BLaER1 (cell line): ENCODE results near the gene DMKN.

Experiments
- H3K27ac ChIP-seq: shearing (Covaris generic); formaldehyde crosslinking; 2 replicates; pipeline ENCODE4 v1.8.1; 2022
- H3K27me3 ChIP-seq: shearing (Covaris generic); formaldehyde crosslinking; 2 replicates; pipeline ENCODE4 v1.8.1; 2022
- H3K36me3 ChIP-seq: shearing (Covaris generic); formaldehyde crosslinking; 2 replicates; pipeline ENCODE4 v1.8.1; 2022
- H3K4me1 ChIP-seq: shearing (Covaris generic); formaldehyde crosslinking; 2 replicates; pipeline ENCODE4 v1.8.1; 2022
- H3K4me2 ChIP-seq: shearing (Covaris generic); formaldehyde crosslinking; 2 replicates; pipeline ENCODE4 v1.8.1; 2022
- H3K4me3 ChIP-seq: shearing (Covaris generic); formaldehyde crosslinking; 2 replicates; pipeline ENCODE4 v1.8.1; 2022
- H3K9ac ChIP-seq: shearing (Covaris generic); formaldehyde crosslinking; 2 replicates; pipeline ENCODE4 v1.8.1; 2022
- H3K9me3 ChIP-seq: shearing (Covaris generic); formaldehyde crosslinking; 2 replicates; pipeline ENCODE4 v1.8.1; 2022
- H4K20me1 ChIP-seq: shearing (Covaris generic); formaldehyde crosslinking; 2 replicates; pipeline ENCODE4 v1.8.1; 2022
- Cebpa-rat ChIP-seq: shearing (Covaris generic); IDR thresholded peaks from 2 replicates; pipeline ENCODE4 v1.8.1; 2022

The DMKN gene

DNA sequence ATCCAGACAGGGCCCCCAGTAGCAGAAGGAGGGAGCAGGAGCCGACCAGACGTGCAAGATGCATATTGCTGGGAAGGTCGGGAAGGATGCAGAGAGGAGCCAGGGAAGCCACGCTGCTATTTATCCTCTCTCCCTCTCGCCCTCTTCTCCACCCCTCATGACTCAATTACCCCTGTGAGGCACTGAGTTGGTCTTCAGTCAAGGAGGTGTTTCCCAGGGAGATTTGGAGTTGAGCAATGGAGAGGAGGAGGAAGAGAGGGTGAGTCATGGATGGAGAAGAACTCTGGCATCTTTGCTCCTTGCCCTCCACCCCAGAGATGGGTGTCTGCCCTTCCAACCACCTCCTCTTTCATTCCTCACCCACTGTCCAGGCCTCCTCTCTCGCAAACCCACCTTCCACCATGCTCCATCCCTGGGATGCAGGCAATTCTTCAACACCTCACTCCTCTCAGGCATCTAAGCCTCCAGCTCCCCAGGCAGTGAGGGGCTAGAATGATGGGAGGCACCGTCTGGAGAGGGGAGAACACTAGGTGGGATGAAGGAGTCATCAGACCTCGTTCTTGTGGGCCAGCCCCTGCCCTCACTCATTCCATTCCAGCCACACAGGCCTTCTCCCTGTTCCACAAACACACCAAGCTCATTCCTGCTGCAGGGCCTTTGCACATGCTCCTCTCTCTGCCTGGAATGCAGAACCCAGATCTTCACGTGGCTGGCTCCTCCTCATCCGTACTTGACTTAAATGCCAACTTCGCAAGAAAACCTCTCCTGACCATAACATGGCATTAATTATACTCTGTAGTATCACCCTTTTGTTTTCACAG is 15.0 kb upstream of the DMKN start, which contains the start of gene SBSN:
Gene SBSN, minus strand, starts transcription at position 94 of the 821 bp plus-strand sequence. Its CDS starts 30 bp downstream, at position 64.
- Histone ChIP-seq H3K4me3 (no peak within 1 kb of the TSS), H3K27ac (0 out of 2 replicates have a peak within 1 kb of the TSS, but pooled peaks have one; percentile 37), H3K4me1 (peaks cover 18% of the 10 kb centered on the region), H3K27me3 (peaks cover 8% of the 10 kb centered on the region; the same call in 1 of the 2 replicates), H3K4me2 (peak within 1 kb of the TSS; percentile 63), H3K36me3 (no peaks in the 10 kb centered on the region), H3K9ac (no peak within 1 kb of the TSS), H4K20me1 (no peaks in the 10 kb centered on the region), H3K9me3 (no peaks in the 10 kb centered on the region)
- no peak for TF ChIP-seq Cebpa-rat

DNA sequence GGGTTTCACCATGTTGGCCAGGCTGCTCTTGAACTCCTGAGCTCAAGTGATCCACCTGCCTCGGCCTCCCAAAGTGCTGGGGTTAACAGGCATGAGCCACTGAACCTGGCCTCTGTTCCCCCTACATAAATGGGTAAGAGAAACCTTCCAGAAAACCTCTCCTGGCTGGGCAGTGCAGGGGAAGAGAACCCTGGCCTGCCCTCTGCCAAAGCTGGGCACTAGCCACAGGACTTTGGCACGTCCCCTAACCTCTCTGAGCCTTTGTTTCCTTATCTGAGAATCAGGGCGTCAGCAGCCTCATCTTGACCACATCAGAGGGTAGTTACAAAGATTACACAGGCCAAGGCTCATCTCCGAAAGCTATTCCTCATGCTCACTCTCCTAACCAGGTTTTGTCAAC is 12.4 kb upstream of the DMKN start:
- Histone ChIP-seq H4K20me1 (no peaks in the 10 kb centered on the region), H3K36me3 (no peaks in the 10 kb centered on the region), H3K27me3 (no peaks in the 10 kb centered on the region), H3K27ac (no peak overlapping the region), H3K9me3 (no peaks in the 10 kb centered on the region), H3K4me1 (peaks cover 18% of the 10 kb centered on the region), H3K4me3 (no peak overlapping the region), H3K4me2 (no peak overlapping the region), H3K9ac (no peak overlapping the region)
- TF ChIP-seq Cebpa-rat: no peak

DNA sequence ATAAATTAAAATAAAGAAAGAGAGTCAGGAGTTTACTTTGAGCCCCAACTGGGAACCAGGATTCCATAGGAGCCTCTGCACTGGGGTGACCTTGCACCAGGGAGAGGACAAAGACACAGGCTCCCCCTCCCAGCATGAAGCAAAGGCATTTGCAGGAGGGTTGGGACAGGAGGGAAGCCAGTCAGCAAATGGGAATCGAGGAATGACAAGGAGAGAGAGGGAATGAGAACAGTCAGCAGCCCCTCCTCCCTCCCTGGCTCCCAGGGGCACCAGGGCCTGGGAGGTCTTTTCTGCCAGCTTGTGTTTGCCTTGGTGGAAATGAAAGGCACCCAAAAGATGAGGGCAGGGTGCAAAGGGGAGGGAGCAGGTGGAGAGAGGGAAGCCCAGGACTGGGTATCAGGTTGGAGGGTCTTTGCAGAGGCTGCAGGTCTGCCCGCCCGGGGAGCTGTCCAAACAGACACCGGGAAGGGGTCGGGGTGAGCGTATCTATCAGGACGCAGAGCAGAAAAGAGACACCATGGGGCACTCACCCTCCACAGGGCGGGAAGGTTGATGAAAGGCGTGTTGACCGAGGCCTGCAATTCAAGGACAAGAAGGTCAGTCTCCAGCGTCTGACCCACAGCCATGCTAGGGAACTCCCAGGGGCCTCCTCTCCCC is 10.9 kb upstream of the DMKN start:
- no peak overlapping the region for H3K4me2 ChIP-seq

DNA sequence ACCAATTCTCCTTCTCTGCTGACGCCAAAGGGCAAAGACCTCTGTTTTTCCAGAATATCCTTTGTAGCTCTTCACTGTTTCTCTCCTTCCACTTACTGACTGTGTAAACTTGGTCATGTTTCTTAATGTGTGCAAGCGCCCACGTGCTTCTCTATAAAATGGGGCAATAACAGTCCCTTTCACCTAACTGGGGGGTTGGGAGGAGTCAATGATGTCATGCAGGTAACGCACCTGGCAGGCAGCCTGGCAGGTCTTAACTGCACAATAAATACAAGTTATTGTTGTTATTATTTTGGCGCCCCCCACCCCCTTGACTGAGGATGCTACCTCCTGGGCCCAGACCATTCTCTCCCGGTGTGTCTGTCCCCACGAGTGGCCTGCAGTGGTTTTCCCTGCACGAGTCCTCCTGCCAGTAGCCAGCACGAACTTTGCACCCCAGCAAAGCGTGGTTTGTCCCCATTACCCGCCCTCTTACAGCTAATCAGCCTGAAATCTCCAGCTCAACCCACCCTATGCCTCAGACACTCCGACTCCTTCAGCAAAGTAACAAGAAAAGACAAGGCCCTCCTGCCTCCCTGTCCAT is 9.4 kb upstream of the DMKN start:
- H3K27me3 ChIP-seq: no peaks in the 10 kb centered on the region
- H4K20me1 ChIP-seq: no peaks in the 10 kb centered on the region
- no peak overlapping the region for H3K27ac ChIP-seq
- H3K9me3 ChIP-seq: no peaks in the 10 kb centered on the region
- no peaks in the 10 kb centered on the region for H3K4me1 ChIP-seq
- no peak for TF ChIP-seq Cebpa-rat
- no peak overlapping the region for H3K4me2 ChIP-seq
- no peak overlapping the region for H3K9ac ChIP-seq
- H3K36me3 ChIP-seq: no peaks in the 10 kb centered on the region
- H3K4me3 ChIP-seq: no peak overlapping the region

More for the DNA sequence above, 10.9 kb upstream of the DMKN start:
- no peak for TF ChIP-seq Cebpa-rat
- Histone ChIP-seq H3K4me1 (peaks cover 9% of the 10 kb centered on the region), H3K4me3 (no peak overlapping the region), H3K36me3 (no peaks in the 10 kb centered on the region), H3K9ac (no peak overlapping the region), H3K27ac (no peak overlapping the region), H4K20me1 (no peaks in the 10 kb centered on the region), H3K27me3 (no peaks in the 10 kb centered on the region), H3K9me3 (no peaks in the 10 kb centered on the region)

DNA sequence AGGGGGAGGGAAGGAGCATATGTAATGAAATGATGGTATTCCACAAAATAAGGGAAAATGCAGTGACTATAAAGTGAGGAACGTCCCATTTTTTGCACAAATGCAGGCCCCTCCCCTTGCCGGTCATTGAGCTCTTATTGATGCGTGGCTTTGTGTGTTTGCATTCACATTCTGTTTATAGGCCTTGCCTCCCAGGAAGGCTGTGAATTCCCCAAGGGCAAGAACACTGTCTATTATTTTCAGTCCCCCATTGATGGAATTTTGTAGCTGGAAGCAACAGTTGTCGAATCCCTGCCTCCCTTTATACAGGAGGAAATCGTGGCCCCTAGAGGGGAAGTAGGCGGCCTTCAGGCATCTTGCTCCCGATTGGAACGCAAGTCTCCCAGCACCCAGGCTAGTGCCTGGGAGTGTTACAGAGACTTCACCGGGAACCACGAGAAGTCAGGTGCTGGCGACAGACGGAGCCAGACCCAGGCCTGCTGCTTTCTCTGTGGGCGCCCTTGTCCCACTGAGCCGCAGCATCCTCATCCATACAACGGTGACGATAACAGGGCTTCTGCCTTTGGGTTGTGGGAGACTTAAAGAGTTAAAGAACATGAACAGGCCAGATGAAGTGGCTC is 7.8 kb upstream of the DMKN start:
- H3K36me3 ChIP-seq: no peaks in the 10 kb centered on the region
- no peak overlapping the region for H3K9ac ChIP-seq
- H3K4me3 ChIP-seq: no peak overlapping the region
- no peak for TF ChIP-seq Cebpa-rat
- H4K20me1 ChIP-seq: no peaks in the 10 kb centered on the region
- H3K4me1 ChIP-seq: no peaks in the 10 kb centered on the region
- H3K27ac ChIP-seq: no peak overlapping the region
- no peak overlapping the region for H3K4me2 ChIP-seq
- no peaks in the 10 kb centered on the region for H3K27me3 ChIP-seq
- H3K9me3 ChIP-seq: no peaks in the 10 kb centered on the region

DNA sequence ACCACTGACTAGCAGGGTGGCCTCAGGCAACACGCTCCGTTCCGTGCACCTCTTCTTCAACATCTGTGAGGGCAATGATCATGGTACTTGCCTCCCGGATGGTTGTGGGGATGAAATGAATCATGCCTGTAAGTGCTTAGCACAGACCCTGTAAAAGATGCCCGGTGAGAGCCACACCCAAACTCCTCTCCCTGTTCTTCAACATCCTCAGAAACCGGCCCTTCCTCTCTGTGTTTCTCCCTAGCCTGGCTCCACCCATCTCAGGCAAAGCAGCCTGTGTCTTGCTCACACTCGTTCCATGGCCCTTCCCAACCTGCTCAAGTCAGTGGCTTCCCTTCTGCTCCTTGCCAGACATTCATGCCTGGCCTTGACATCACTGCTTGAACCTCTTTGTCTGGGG is 5.8 kb upstream of the DMKN start:
- Histone ChIP-seq H3K27me3 (no peaks in the 10 kb centered on the region), H3K4me2 (no peak overlapping the region)

DNA sequence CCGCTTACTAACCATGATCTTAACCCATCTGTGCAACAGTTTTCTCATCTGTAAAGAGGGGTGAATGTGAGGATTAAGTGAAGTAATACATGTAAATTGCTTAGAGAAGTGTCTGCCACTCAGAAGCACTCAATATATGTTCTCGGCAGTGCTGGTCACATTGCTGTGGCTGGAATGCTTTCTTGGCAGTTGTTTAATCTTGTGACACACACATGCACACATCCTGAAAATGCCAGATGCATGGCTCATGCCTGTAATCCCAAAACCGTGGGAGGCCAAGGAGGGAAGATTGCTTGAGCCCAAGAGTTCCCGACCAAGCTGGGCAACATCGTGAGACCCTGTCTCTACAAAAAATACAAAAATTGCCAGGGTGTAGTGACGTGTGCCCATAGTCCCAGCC is 4.9 kb upstream of the DMKN start:
- H3K4me3 ChIP-seq: no peak overlapping the region
- H3K9ac ChIP-seq: no peak overlapping the region
- H3K9me3 ChIP-seq: no peaks in the 10 kb centered on the region
- no peaks in the 10 kb centered on the region for H3K27me3 ChIP-seq
- no peaks in the 10 kb centered on the region for H3K36me3 ChIP-seq
- no peak overlapping the region for H3K4me2 ChIP-seq
- peaks cover 6% of the 10 kb centered on the region; the same call in 1 of the 2 replicates for H3K4me1 ChIP-seq
- H3K27ac ChIP-seq: no peak overlapping the region
- TF ChIP-seq Cebpa-rat: no peak
- no peaks in the 10 kb centered on the region; the same call in 1 of the 2 replicates for H4K20me1 ChIP-seq

More for the DNA sequence above, 5.8 kb upstream of the DMKN start:
- Histone ChIP-seq H3K9me3 (no peaks in the 10 kb centered on the region), H3K4me3 (no peak overlapping the region), H3K27ac (no peak overlapping the region), H3K4me1 (peaks cover 3% of the 10 kb centered on the region; the same call in 1 of the 2 replicates), H3K36me3 (no peaks in the 10 kb centered on the region), H3K9ac (no peak overlapping the region), H4K20me1 (no peaks in the 10 kb centered on the region)
- TF ChIP-seq Cebpa-rat: no peak

DNA sequence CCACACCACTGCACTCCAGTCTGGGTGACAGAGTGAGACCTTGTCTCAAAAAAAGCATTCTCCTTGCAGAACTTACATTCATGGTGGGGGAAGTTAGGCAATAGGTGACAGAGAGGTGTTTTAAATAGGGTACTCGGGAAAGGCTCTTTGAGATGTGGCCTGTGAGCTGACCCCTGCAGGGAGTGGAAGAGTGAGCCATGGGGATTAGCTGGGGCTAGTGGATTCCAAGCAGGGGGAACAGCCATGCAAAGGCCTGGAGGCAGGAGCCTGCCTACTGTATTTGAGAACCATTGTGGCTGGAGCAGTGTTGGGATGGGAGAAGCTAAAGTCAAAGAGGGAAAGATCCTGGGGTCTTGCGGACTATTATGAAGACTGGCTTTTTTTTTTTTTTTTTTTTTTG is 3.9 kb upstream of the DMKN start:
- no peaks in the 10 kb centered on the region for H3K9me3 ChIP-seq
- H3K4me2 ChIP-seq: no peak overlapping the region
- no peaks in the 10 kb centered on the region; the same call in 1 of the 2 replicates for H4K20me1 ChIP-seq
- no peak for TF ChIP-seq Cebpa-rat
- H3K9ac ChIP-seq: no peak overlapping the region
- no peaks in the 10 kb centered on the region for H3K27me3 ChIP-seq
- no peak overlapping the region for H3K4me3 ChIP-seq
- H3K27ac ChIP-seq: no peak overlapping the region
- peaks cover 6% of the 10 kb centered on the region; the same call in 1 of the 2 replicates for H3K4me1 ChIP-seq
- no peaks in the 10 kb centered on the region for H3K36me3 ChIP-seq

DNA sequence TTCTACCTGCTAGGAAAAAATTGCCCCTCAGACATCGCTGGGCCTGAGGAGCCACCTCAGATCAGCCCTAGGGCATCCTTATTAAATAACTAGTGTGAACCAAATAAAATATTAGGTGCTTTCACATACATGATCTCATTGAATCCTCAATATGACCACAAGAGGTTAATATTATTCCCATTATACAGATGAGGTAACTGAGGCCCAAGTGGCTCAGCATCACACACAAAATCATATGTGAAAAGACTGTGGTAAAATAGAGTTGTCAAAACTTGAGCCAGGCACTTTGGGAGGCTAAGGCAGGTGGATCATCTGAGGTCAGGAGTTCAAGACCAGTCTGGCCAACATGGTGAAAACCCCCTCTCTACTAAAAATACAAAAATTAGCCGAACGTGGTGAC is 2.9 kb upstream of the DMKN start:
- H3K4me2 ChIP-seq: no peak overlapping the region
- no peaks in the 10 kb centered on the region for H3K36me3 ChIP-seq
- H3K27ac ChIP-seq: no peak overlapping the region
- H4K20me1 ChIP-seq: no peaks in the 10 kb centered on the region; the same call in 1 of the 2 replicates
- H3K4me1 ChIP-seq: peaks cover 6% of the 10 kb centered on the region; the same call in 1 of the 2 replicates
- H3K27me3 ChIP-seq: peaks cover 4% of the 10 kb centered on the region
- H3K4me3 ChIP-seq: no peak overlapping the region
- H3K9me3 ChIP-seq: no peaks in the 10 kb centered on the region
- no peak overlapping the region for H3K9ac ChIP-seq
- no peak for TF ChIP-seq Cebpa-rat
